8988T (cell line): ENCODE measurements around the gene NPAS2.
A peak's percentile ranks its signal among the peaks of the same experiment; 100 is the strongest.

Experiments used
- DNase-seq: peaks from one replicate; pipeline ENCODE4 v3.0.0; 2011

The NPAS2 gene, protein sequence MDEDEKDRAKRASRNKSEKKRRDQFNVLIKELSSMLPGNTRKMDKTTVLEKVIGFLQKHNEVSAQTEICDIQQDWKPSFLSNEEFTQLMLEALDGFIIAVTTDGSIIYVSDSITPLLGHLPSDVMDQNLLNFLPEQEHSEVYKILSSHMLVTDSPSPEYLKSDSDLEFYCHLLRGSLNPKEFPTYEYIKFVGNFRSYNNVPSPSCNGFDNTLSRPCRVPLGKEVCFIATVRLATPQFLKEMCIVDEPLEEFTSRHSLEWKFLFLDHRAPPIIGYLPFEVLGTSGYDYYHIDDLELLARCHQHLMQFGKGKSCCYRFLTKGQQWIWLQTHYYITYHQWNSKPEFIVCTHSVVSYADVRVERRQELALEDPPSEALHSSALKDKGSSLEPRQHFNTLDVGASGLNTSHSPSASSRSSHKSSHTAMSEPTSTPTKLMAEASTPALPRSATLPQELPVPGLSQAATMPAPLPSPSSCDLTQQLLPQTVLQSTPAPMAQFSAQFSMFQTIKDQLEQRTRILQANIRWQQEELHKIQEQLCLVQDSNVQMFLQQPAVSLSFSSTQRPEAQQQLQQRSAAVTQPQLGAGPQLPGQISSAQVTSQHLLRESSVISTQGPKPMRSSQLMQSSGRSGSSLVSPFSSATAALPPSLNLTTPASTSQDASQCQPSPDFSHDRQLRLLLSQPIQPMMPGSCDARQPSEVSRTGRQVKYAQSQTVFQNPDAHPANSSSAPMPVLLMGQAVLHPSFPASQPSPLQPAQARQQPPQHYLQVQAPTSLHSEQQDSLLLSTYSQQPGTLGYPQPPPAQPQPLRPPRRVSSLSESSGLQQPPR

GRCh38 chr2:100819370-100820272 lies at the start of gene NPAS2:
TSS of gene NPAS2 (plus strand) at chr2:100820139. CDS start at chr2:100904755, 84,616 bp downstream.
- peak; percentile 72 for DNase-seq

DNA sequence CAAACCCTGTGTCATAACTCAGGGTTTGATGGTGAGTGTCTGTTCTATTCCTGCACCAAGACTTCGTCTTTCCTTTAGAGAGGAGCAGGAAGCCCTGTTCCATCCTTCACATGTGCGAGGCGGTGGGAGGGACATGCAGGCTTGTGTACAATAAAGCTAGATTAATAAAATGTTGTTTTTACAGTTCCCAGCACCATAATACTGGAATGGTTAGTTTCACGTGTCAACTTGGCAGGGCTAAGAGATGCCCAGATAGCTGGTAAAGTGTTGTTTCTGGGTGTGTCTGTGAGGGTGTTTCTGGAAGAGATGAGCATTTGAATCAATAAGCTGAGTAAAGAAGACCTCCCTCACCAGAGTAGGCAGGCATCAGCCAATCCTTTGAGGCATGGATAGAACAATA lies 48.8 kb upstream of the NPAS2 start:
- DNase-seq = no peak

DNA sequence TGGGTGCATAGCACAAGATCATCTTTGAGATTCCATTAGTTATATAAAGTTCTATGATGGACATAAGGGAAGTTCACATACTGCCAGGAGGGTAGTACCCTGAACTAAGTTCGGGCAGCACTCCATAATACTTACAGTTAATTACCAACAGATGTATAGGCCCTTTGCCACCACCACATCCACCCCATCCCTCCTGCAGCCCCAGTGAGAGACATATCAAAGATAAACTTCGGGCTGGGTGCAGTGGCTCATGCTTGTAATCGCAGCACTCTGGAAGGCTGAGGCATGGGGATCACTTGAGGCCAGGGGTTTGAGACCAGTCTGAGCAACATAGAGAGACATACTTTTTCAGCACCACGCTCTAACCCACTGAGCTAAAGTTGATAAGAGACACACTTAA lies 46.4 kb upstream of the NPAS2 start:
- no peak for DNase-seq

- no peak for DNase-seq
Measured at GRCh38 chr2:100776445-100776844, 43.5 kb upstream of the NPAS2 start.

- no peak for DNase-seq
Measured at GRCh38 chr2:100778637-100779450, 41.1 kb upstream of the NPAS2 start.

DNA sequence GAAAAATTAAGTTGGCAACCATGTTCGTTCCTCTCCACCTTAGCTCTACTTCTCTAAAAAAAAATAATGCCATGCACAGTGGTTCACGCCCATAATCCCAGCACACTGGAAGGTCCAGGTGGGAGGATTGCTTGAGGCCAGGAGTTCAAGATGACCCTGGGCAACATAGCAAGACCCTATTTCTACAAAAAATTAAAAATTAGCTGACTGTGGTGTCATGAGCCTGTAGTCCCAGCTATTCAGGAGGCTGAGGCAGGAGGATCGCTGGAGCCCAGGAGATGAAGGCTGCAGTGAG lies 40.1 kb upstream of the NPAS2 start:
- no peak for DNase-seq

DNA sequence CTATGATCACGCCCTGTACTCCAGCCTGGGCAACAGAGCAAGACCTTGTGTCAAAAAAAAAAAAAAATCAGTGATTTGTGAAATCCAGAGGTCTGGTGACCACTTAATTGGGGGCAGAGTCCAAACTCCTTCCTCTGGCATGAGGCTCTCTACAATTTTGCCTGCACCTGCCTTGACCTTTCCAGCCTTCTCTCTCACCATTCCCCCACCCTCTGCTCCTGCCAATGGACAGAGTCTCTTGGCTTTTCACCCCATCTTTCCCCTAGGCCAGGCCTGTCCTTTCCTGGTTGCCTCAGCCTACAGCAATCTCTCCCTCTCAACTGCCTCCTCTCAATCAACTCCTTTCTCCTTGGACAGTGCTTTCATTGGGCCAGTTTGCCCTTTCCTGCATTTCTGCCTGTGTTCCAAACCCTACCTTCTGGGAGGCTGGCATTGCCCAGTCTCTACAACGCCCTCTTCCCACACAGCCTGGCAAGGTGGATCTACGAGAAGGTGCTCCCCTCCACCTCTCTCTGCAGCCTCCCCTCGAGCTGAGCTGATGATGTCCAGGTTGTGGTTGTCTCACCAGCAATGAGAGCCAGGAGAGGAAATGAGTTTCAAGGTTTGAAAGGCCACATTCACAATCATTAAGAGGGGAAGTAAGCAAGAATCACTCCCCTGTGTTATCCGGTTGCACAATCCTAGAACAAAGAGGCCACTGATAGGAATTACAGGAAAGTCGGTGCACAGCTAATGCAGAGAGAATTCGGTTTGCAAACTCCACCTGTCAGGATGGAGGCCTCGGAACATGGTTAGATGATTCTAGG lies 39.5 kb upstream of the NPAS2 start:
- DNase-seq = no peak

DNA sequence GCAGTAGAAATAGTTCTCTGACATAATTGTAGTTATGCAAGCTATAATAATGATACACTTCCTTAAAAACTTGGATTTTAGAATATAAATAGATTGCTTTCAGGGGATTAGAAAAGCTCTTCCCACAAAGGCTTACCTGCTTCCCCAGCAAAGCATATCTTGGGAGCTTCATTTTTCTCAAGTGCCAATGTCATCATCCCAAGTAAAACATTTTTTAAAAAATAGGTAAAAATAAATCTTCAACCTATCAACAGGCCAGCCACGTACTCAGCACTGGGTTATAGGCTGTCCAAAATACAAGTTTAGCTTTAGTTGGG lies 39.0 kb upstream of the NPAS2 start:
- DNase-seq = no peak

GRCh38 chr2:100781523-100782379 lies 38.2 kb upstream of the NPAS2 start:
- DNase-seq = no peak

DNA sequence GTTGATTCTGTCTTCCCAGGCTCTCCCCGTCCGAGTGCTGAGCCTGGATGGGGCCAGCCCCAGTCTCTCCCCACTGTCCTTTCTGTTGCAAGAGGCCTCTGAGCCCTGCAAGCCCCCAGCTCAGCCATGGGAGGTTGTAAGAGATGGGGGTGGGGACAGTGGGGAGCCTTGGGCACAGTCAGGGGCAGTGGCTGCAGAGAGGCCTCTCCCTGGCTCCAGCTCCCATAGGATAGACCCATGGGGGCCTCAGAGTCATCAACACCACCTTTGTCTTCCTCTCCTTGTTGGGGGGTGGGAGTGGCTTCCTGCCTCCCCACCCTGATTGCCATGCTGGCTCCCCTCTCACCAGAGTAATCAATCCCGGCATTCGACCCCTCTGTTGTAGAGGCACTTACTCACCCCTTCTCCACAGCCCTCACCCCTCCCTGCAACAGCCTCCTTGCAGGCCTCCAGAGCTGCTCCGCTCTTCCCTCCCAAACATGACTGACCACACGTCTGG lies 37.5 kb upstream of the NPAS2 start:
- DNase-seq = no peak

DNA sequence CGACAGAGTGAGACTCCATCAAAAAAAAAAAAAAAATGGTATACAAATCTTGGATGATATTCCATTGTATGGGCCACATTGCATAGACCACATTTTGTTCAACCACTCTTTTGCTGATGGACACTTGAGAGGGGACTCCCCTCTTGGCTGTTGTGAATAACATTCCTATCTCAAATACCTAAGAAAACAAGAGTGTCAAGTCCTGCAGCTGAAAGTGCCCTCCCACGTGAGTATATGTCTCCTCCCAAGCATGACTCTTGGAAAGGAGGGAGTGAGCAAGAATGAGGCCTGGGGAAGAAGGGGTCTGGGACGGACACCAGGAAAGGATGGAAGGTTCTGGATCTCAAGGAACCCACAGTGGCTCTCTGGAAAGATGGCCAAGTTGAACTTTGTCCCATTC lies 36.0 kb upstream of the NPAS2 start:
- no peak for DNase-seq

DNA sequence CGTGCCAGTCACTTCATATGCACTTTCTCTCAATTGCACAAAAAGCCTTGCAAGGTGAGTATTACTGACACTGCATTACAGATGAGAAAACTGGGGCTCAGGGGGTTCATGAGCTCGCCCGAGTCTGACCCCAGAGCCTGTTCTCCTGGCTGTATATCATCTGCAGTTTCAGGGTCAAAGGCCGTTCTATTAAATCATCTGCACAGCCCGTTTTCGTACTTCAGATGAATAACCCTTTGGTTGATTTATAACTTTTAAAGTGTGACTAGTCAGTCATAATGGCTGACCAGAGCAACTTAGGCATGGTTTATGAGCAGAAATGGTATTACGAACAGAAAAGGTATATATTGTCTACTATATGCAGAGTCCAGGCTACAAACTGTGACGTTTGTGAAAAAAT lies 35.3 kb upstream of the NPAS2 start:
- DNase-seq = no peak

- DNase-seq = no peak
Measured at GRCh38 chr2:100785626-100786296, 34.2 kb upstream of the NPAS2 start.

GRCh38 chr2:100786297-100786658 lies 33.7 kb upstream of the NPAS2 start:
- no peak for DNase-seq

DNA sequence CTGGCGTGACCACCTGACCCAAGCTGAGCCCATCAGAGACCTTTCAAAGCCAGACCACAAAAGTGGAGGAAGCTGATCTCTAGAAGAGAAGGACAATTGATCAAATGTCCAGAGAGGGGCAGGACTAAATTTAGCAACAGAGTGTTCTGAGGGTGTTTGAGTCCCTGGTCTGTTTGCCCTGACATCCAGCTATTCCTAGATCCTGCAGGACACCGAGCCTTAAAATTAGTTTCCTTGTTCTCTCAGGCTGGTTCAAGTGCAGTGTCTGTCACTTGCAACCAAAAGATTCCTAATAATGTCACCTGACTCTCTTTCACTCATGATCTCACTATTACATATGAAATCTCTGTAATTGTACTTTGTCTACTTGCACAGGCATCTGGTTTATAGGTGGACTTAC lies 33.0 kb upstream of the NPAS2 start:
- no peak for DNase-seq

DNA sequence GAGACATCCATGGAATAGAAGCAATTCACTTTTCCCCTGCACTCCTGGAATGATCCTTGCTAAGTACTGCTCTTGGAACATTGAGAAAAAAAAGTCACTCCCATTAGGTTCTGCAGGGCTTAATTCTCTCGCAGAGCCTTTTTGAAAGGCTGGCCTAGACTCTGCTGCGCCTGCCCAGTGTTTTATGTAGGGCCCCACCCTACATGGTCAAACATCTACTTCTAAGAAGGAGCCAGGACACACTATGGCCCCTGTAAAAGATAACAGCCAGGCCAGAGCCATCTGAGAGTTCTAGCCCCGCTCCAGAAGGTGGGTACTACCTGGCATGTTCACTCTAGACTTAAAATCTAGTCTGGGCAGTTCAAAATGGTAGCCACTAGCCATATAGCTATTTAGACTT lies 30.6 kb upstream of the NPAS2 start:
- DNase-seq = no peak

GRCh38 chr2:100791294-100791935 lies 28.5 kb upstream of the NPAS2 start:
- DNase-seq = no peak

GRCh38 chr2:100791936-100792308 lies 28.0 kb upstream of the NPAS2 start:
- no peak for DNase-seq

GRCh38 chr2:100793220-100793619 lies 26.7 kb upstream of the NPAS2 start:
- DNase-seq = no peak

DNA sequence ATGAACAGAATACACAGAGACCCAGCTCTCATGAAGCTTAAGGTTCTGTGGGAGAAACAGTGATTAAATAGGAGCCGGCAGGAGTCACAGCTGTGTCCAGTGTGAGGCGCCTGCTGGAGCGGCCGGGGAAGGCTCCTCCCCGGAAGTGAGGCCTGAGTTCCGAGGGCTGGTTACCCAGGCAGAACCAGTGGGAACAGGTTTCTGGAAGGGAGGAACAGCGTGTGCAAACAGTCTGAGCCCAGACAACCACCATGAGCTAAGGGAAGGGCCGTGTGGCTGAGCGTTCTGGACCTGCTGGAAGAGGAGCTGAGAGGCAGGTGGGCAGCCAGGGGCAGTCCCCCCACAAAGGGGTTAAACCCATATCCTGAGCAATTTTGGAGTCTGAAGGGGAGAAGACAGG lies 26.0 kb upstream of the NPAS2 start:
- DNase-seq = no peak
